KMS-11 (cell line): ENCODE results near the gene TSC22D1.

ENCODE experiments used
- H2AFZ ChIP-seq: fragments of 200-600 bp; sonication (generic); 2 replicates; pipeline ENCODE4 v1.6.1; 2016; ENCODE audit warnings: antibody characterized with exemption, mixed run types, low read depth
- H3K27ac ChIP-seq: fragments of 200-600 bp; sonication (generic); 2 replicates; pipeline ENCODE4 v1.6.1; 2016; ENCODE audit warnings: mild to moderate bottlenecking, mixed run types
- H3K27me3 ChIP-seq: fragments of 200-600 bp; sonication (generic); 2 replicates; pipeline ENCODE4 v1.6.1; 2017; ENCODE audit warnings: mild to moderate bottlenecking, low read depth, mixed run types, moderate library complexity; ENCODE audit not compliant: insufficient read depth
- H3K36me3 ChIP-seq: fragments of 200-600 bp; sonication (generic); 2 replicates; pipeline ENCODE4 v1.6.1; 2017; ENCODE audit warnings: mild to moderate bottlenecking, mixed run types; ENCODE audit not compliant: insufficient read depth
- H3K4me1 ChIP-seq: fragments of 200-600 bp; sonication (generic); 2 replicates; pipeline ENCODE4 v1.6.1; 2016; ENCODE audit warnings: mild to moderate bottlenecking, low read depth, mixed run types; ENCODE audit not compliant: poor library complexity, severe bottlenecking
- H3K4me2 ChIP-seq: fragments of 200-600 bp; sonication (generic); 2 replicates; pipeline ENCODE4 v1.7.0; 2016; ENCODE audit warnings: mild to moderate bottlenecking, mixed run types
- H3K4me3 ChIP-seq: fragments of 200-600 bp; sonication (generic); IDR thresholded peaks from 2 replicates; pipeline ENCODE4 v1.6.1; 2017; ENCODE audit warnings: low read depth, low read length, mixed read lengths; ENCODE audit not compliant: insufficient read depth
- H3K79me2 ChIP-seq: fragments of 200-600 bp; sonication (generic); 2 replicates; pipeline ENCODE4 v1.6.1; 2016; ENCODE audit warnings: low read depth, mixed run types; ENCODE audit not compliant: insufficient read depth
- H3K9ac ChIP-seq: fragments of 200-600 bp; sonication (generic); 2 replicates; pipeline ENCODE4 v1.6.1; 2016; ENCODE audit warnings: mild to moderate bottlenecking, mixed run types
- H4K20me1 ChIP-seq: fragments of 200-600 bp; sonication (generic); 2 replicates; pipeline ENCODE4 v1.6.1; 2016; ENCODE audit warnings: mild to moderate bottlenecking, mixed run types; ENCODE audit not compliant: insufficient read depth
- TF ChIP-seq, protein P1 (sequence below): fragments of 200-600 bp; sonication (generic); conservative IDR thresholded peaks from 2 replicates; pipeline ENCODE4 v1.6.1; 2017; ENCODE audit warnings: low read depth, mild to moderate bottlenecking, antibody characterized with exemption, low read length, moderate library complexity, mixed read lengths

TSC22D1 gene

DNA sequence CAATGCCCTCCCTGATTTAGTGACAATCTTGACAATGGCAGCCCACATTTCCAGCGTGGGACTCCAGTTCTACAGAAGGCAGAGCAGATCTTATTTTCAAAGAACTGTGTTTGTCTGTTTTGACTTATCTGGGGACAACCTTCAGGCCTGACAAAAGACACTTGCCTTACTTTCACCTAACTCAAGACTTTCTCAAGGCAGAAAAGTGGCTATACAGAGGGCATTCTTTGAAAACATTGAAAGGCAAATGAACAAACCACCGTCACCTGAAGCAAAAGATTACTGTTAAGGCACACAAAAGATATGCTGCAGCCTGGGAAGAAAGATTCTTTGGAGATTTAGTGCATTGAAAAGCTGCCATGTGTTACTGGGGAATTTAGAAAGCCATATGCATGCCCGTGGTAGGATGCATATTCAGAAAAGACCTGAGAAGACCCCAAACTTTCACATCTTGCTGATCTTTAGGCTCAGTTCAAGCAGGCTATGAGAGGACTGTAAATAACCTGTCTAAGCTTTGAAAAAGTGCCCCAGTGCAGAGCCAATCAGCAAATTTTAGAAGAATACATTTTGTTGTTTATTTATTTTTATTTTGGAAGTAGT lies 82.8 kb downstream of the TSC22D1 start:
- Histone ChIP-seq H3K4me3 (no peak overlapping the region), H3K4me2 (no peak overlapping the region), H2AFZ (no peak overlapping the region), H3K27me3 (no peaks in the 10 kb centered on the region), H4K20me1 (no peaks in the 10 kb centered on the region), H3K9ac (no peak overlapping the region), H3K36me3 (no peaks in the 10 kb centered on the region), H3K4me1 (peaks cover 26% of the 10 kb centered on the region), H3K27ac (no peak overlapping the region), H3K79me2 (no peaks in the 10 kb centered on the region)
- TF ChIP-seq, protein P1, sequence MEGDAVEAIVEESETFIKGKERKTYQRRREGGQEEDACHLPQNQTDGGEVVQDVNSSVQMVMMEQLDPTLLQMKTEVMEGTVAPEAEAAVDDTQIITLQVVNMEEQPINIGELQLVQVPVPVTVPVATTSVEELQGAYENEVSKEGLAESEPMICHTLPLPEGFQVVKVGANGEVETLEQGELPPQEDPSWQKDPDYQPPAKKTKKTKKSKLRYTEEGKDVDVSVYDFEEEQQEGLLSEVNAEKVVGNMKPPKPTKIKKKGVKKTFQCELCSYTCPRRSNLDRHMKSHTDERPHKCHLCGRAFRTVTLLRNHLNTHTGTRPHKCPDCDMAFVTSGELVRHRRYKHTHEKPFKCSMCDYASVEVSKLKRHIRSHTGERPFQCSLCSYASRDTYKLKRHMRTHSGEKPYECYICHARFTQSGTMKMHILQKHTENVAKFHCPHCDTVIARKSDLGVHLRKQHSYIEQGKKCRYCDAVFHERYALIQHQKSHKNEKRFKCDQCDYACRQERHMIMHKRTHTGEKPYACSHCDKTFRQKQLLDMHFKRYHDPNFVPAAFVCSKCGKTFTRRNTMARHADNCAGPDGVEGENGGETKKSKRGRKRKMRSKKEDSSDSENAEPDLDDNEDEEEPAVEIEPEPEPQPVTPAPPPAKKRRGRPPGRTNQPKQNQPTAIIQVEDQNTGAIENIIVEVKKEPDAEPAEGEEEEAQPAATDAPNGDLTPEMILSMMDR: no peak

DNA sequence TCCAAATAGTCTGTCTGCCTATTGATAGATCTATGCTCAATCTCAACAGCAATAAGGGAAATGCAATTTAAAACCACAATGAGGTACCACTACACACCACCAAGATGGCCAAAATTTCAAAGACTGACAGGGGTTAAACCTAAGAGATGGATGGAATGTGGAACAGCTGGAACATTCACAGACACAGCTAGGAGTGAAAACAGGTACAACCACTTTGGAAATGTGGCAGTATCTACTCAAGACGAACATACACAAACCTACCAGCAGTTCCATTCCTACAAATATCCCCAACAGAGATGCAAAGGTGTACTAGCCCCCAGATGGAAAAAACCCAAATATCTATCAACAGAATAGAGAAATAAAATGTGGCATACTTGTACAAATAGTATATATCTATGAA lies 86.4 kb downstream of the TSC22D1 start:
- Histone ChIP-seq H3K4me1 (peaks cover 12% of the 10 kb centered on the region), H3K27ac (no peak overlapping the region), H3K36me3 (no peaks in the 10 kb centered on the region), H3K9ac (no peak overlapping the region), H3K79me2 (no peaks in the 10 kb centered on the region), H2AFZ (no peak overlapping the region), H3K4me3 (no peak overlapping the region), H4K20me1 (no peaks in the 10 kb centered on the region), H3K4me2 (no peak overlapping the region), H3K27me3 (no peaks in the 10 kb centered on the region)
- TF ChIP-seq, protein P1: no peak

DNA sequence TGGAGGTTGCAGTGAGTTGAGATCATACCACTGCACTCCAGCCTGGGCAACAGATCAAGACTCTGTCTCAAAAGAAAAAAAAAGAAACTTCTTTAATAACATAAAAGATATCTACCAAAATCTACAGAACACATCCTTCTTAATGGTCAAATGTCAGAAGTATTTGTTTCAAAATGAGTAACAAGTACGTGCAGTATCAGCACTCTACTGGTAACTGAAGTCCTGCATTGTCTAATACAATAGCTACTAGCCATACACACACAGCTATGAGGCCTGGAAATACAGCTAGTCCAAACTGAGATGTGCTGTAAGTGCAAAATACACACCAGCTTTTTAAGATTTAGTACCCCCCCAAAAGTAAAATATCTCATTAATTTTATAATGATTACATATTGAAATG lies 88.1 kb downstream of the TSC22D1 start:
- Histone ChIP-seq H3K4me3 (no peak overlapping the region), H3K27ac (no peak overlapping the region), H3K36me3 (no peaks in the 10 kb centered on the region), H3K9ac (no peak overlapping the region), H3K79me2 (no peaks in the 10 kb centered on the region), H3K27me3 (no peaks in the 10 kb centered on the region), H3K4me1 (no peaks in the 10 kb centered on the region), H3K4me2 (no peak overlapping the region), H4K20me1 (no peaks in the 10 kb centered on the region), H2AFZ (no peak overlapping the region)
- TF ChIP-seq, protein P1: no peak

GRCh38 chr13:44484562-44485138 lies 91.5 kb downstream of the TSC22D1 start:
- no peak overlapping the region for H3K27ac ChIP-seq
- no peaks in the 10 kb centered on the region for H3K27me3 ChIP-seq
- H4K20me1 ChIP-seq: no peaks in the 10 kb centered on the region
- no peak overlapping the region for H3K9ac ChIP-seq
- TF ChIP-seq, protein P1: no peak
- no peak overlapping the region for H3K4me2 ChIP-seq
- H3K36me3 ChIP-seq: no peaks in the 10 kb centered on the region
- H2AFZ ChIP-seq: no peak overlapping the region
- no peaks in the 10 kb centered on the region for H3K79me2 ChIP-seq
- H3K4me1 ChIP-seq: no peaks in the 10 kb centered on the region
- H3K4me3 ChIP-seq: no peak overlapping the region
